OCI-LY1 (cell line): ENCODE data around the gene TK2.

Experiments used
- H2AFZ ChIP-seq: fragments of 200-600 bp; sonication (generic), shearing (Covaris generic); 2 replicates; pipeline ENCODE4 v1.6.0; 2014; ENCODE audit warnings: antibody characterized with exemption, mild to moderate bottlenecking, low read length
- H3F3A ChIP-seq: fragments of 200-600 bp; sonication (generic), shearing (Covaris generic); 2 replicates; pipeline ENCODE4 v1.6.0; 2014; ENCODE audit warnings: mild to moderate bottlenecking, antibody characterized with exemption, low read length, moderate library complexity; ENCODE audit not compliant: insufficient read depth
- H3K27ac ChIP-seq: fragments of 200-600 bp; sonication (generic); 2 replicates; pipeline ENCODE4 v1.5.1; 2014; ENCODE audit warnings: low read length, mixed run types, mild to moderate bottlenecking, low read depth; ENCODE audit not compliant: poor library complexity, severe bottlenecking
- H3K27me3 ChIP-seq: fragments of 200-600 bp; sonication (generic); 2 replicates; pipeline ENCODE4 v1.6.0; 2014; ENCODE audit warnings: antibody characterized with exemption, mild to moderate bottlenecking, low read length, moderate library complexity; ENCODE audit not compliant: insufficient read depth
- H3K36me3 ChIP-seq: fragments of 200-600 bp; sonication (generic); 2 replicates; pipeline ENCODE4 v1.6.1; 2014; ENCODE audit warnings: mild to moderate bottlenecking, antibody characterized with exemption, low read length, moderate library complexity, mixed read lengths; ENCODE audit not compliant: insufficient read depth
- H3K4me1 ChIP-seq: fragments of 200-600 bp; sonication (generic); 2 replicates; pipeline ENCODE4 v1.5.1; 2014; ENCODE audit warnings: mild to moderate bottlenecking, low read length, moderate library complexity; ENCODE audit not compliant: insufficient read depth, severe bottlenecking
- H3K4me2 ChIP-seq: fragments of 200-600 bp; sonication (generic), shearing (Covaris generic); 2 replicates; pipeline ENCODE4 v1.6.1; 2014; ENCODE audit warnings: low read length
- H3K4me3 ChIP-seq: fragments of 200-600 bp; sonication (generic); 2 replicates; pipeline ENCODE4 v1.5.1; 2014; ENCODE audit warnings: low read length, low read depth, mild to moderate bottlenecking, mixed read lengths; ENCODE audit not compliant: poor library complexity, severe bottlenecking
- H3K79me2 ChIP-seq: fragments of 200-600 bp; shearing (Covaris generic); 2 replicates; pipeline ENCODE4 v1.6.1; 2016; ENCODE audit warnings: mixed run types, low read length, mixed read lengths; ENCODE audit not compliant: insufficient read depth
- H3K9ac ChIP-seq: fragments of 200-600 bp; sonication (generic), shearing (Covaris generic); 2 replicates; pipeline ENCODE4 v1.6.1; 2014; ENCODE audit warnings: mild to moderate bottlenecking, low read length, mixed read lengths
- H3K9me2 ChIP-seq: fragments of 200-600 bp; sonication (generic), shearing (Covaris generic); 2 replicates; pipeline ENCODE4 v1.6.1; 2014; ENCODE audit warnings: low read depth, mild to moderate bottlenecking, low read length, mixed read lengths
- H3K9me3 ChIP-seq: fragments of 200-600 bp; shearing (Covaris generic); 2 replicates; pipeline ENCODE4 v1.6.1; 2014; ENCODE audit warnings: low read length, mixed read lengths
- H4K20me1 ChIP-seq: fragments of 200-600 bp; sonication (generic), shearing (Covaris generic); 2 replicates; pipeline ENCODE4 v1.6.0; 2016; ENCODE audit warnings: mild to moderate bottlenecking, low read length; ENCODE audit not compliant: insufficient read depth
- EZH2 ChIP-seq: fragments of 200-600 bp; sonication (generic), shearing (Covaris generic); IDR thresholded peaks from 2 replicates; pipeline ENCODE4 v1.8.0; 2017; ENCODE audit warnings: borderline replicate concordance, mixed run types, mild to moderate bottlenecking, antibody characterized with exemption, low read length, moderate library complexity, mixed read lengths
- TF ChIP-seq, protein P1 (sequence below): fragments of 200-600 bp; sonication (generic), shearing (Covaris generic); IDR thresholded peaks from 2 replicates; pipeline ENCODE4 v1.5.1; 2017; ENCODE audit warnings: mild to moderate bottlenecking, antibody characterized with exemption, low read length, moderate library complexity, mixed read lengths

Gene TK2

DNA sequence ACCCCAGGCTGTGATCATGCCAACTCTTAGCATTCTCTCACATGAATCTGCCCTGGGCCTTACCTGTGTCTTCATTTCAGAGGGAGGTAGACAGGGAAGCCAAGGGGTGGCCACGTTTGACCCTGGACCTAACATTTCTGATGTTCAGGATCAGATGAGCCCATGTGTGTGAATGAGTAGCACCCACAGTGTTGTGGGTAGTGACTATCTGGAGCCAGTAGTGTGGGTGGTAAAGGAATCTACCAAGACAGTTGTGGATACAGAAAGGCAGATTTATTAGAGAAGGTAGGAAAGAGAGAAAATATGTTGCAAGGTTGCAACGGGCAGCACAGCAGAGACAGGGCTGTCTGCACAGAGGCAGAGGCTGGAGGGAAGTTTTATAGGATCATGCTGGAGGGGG, 60.5 kb downstream of the TK2 start:
- H2AFZ ChIP-seq = no peak overlapping the region
- no peak overlapping the region for H3K4me2 ChIP-seq
- TF ChIP-seq EZH2 = no peak
- TF ChIP-seq, protein P1, sequence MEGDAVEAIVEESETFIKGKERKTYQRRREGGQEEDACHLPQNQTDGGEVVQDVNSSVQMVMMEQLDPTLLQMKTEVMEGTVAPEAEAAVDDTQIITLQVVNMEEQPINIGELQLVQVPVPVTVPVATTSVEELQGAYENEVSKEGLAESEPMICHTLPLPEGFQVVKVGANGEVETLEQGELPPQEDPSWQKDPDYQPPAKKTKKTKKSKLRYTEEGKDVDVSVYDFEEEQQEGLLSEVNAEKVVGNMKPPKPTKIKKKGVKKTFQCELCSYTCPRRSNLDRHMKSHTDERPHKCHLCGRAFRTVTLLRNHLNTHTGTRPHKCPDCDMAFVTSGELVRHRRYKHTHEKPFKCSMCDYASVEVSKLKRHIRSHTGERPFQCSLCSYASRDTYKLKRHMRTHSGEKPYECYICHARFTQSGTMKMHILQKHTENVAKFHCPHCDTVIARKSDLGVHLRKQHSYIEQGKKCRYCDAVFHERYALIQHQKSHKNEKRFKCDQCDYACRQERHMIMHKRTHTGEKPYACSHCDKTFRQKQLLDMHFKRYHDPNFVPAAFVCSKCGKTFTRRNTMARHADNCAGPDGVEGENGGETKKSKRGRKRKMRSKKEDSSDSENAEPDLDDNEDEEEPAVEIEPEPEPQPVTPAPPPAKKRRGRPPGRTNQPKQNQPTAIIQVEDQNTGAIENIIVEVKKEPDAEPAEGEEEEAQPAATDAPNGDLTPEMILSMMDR = no peak
- H3K9ac ChIP-seq = no peak overlapping the region
- H3F3A ChIP-seq = no peaks in the 10 kb centered on the region
- no peak overlapping the region for H3K27ac ChIP-seq
- H3K4me1 ChIP-seq = no peaks in the 10 kb centered on the region
- H3K36me3 ChIP-seq = no peaks in the 10 kb centered on the region
- no peaks in the 10 kb centered on the region for H3K9me2 ChIP-seq
- no peaks in the 10 kb centered on the region for H4K20me1 ChIP-seq
- H3K4me3 ChIP-seq = no peak overlapping the region
- H3K79me2 ChIP-seq = no peaks in the 10 kb centered on the region
- H3K9me3 ChIP-seq = no peaks in the 10 kb centered on the region
- no peaks in the 10 kb centered on the region for H3K27me3 ChIP-seq

DNA sequence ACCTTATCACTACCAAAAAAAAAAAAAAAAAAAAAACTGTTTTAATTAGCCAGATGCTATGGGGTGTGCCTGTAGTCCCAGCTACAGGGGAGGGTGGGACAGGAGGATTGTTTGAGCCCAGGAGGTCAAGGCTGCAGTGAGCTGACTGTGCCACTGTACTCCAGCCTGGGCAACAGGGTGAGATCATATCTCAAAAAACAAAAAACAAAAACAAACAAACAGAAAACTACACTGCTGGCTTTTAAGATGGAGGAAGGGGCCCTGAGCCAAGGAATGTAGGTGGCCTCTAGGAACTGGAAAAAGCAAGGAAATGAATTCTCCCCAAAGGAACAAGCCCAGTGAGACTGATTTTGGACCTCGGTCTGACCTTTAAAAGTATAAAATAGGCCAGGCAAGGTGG, 61.4 kb downstream of the TK2 start:
- H3F3A ChIP-seq = no peaks in the 10 kb centered on the region
- TF ChIP-seq, protein P1 = no peak
- no peak for TF ChIP-seq EZH2
- H3K27me3 ChIP-seq = no peaks in the 10 kb centered on the region
- no peak overlapping the region for H2AFZ ChIP-seq
- no peak overlapping the region for H3K27ac ChIP-seq
- no peaks in the 10 kb centered on the region for H3K9me2 ChIP-seq
- H3K9me3 ChIP-seq = no peaks in the 10 kb centered on the region
- no peaks in the 10 kb centered on the region for H3K36me3 ChIP-seq
- no peak overlapping the region for H3K4me3 ChIP-seq
- H3K4me1 ChIP-seq = no peaks in the 10 kb centered on the region
- H4K20me1 ChIP-seq = no peaks in the 10 kb centered on the region
- H3K9ac ChIP-seq = no peak overlapping the region
- no peak overlapping the region for H3K4me2 ChIP-seq
- no peaks in the 10 kb centered on the region for H3K79me2 ChIP-seq

DNA sequence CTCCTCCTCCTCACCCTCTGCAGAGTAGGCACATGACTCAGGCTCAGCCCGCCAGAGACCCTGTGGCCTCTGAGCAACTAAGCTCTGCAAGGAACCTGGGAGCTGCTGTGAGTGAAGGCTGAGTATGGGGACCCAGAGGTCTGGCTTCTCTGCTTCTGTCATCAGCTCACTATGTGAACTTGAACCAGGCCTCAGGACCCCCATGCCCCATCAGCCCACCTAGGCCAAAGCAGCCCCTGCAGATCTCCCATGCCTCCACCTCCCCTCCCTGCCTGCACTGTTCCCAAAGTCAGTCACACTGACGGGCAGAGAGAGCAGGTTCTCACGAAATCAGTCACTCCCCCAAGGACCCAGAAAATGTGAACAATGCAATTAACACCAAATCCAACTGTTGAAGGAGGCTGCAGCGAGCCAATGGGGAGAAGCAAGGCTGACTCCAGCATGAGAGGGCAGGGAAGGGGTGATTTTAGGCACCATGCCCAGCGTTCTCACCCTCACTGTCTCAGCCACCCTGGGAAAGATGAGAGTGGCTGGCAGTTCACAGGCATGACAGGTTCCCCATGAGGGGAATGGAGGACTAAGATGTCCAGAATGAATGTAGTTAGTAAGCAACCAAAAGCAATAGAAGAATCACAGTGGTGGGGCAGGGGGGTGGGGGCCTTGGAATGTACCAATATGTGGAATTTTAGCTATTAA, 62.2 kb downstream of the TK2 start:
- TF ChIP-seq, protein P1 = no peak
- no peak for TF ChIP-seq EZH2
- Histone ChIP-seq H3K36me3 (no peaks in the 10 kb centered on the region), H3K4me3 (no peak overlapping the region), H2AFZ (no peak overlapping the region), H4K20me1 (no peaks in the 10 kb centered on the region), H3F3A (no peaks in the 10 kb centered on the region), H3K27me3 (no peaks in the 10 kb centered on the region), H3K9me2 (no peaks in the 10 kb centered on the region), H3K4me1 (no peaks in the 10 kb centered on the region), H3K9me3 (no peaks in the 10 kb centered on the region), H3K9ac (no peak overlapping the region), H3K27ac (no peak overlapping the region), H3K4me2 (no peak overlapping the region), H3K79me2 (no peaks in the 10 kb centered on the region)
